NCI-H345 treated with DMSO at 0.1 percent for 48 hours (cell line): ENCODE data around the gene OR14I1.

Experiments used
- DNase-seq: peaks from one replicate; lab custom pipeline; 2025; ENCODE audit not compliant: unreplicated experiment; lab: John Stamatoyannopoulos, UW

The OR14I1 gene

DNA sequence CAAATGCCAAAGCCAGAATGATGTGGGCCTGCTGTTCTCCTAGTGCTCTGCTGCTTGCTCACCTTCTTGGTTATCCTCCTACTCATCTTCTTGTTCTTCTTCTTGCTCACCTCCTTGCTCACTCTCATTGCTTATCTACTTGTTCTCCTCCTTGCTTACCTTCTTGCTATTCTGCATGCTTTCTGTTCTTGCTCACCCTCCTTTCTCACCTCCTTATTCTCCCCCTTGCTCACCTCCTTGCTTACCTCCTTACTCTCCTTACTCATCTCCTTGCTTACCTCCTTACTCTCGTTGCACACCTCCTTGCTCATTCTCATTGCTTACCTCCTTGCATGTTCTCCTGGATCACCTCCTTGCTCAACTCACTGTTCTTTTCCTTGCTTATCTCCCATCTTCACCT is at the start of gene OR14I1:
Gene OR14I1 (minus strand): TSS at position 53 of the 400 bp plus-strand sequence.
- no peak for DNase-seq

DNA sequence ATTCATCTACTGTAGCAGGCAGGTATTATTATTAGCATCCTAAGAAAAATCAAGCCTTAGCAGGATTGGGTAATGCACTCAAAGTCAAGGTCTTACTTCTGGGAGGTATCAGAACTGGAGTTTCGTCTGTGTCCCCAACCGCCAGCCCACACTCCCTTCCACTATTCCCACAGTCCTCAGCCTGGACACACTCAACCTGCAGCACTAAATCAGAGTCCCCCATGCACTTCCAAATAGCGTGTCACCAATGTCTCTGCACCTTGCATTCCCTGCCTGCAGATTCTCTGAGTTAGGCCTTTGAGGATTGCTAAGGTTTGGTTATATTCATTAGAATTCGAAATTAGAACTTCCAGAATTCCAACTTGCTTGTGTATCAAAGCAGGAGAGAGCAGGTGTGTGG is 49.1 kb upstream of the OR14I1 start:
- DNase-seq = no peak

- no peak for DNase-seq
Measured at GRCh38 chr1:248751142-248751541, 48.6 kb upstream of the OR14I1 start.

DNA sequence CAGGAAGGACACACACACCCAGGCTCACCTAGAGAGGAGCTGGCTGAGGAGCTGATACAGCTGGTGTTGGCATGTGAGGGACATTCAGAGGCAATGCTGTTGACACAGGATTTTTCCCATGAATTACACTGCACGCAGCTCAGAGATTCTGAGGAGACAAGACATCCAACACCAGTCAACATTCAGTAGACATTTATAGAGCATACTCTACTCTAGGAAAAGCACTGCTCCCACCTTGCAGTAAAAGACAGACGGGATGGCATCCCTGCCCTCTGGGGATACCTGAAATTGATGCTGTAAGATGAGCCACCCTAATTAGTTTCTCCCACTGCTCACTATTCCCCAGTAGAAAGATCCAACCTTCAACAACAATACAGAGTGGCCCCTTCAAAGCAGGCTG is 47.9 kb upstream of the OR14I1 start:
- DNase-seq = no peak

GRCh38 chr1:248748211-248748610 is 45.6 kb upstream of the OR14I1 start:
- no peak for DNase-seq

- DNase-seq = no peak
Measured at GRCh38 chr1:248740876-248741275, 38.3 kb upstream of the OR14I1 start.

DNA sequence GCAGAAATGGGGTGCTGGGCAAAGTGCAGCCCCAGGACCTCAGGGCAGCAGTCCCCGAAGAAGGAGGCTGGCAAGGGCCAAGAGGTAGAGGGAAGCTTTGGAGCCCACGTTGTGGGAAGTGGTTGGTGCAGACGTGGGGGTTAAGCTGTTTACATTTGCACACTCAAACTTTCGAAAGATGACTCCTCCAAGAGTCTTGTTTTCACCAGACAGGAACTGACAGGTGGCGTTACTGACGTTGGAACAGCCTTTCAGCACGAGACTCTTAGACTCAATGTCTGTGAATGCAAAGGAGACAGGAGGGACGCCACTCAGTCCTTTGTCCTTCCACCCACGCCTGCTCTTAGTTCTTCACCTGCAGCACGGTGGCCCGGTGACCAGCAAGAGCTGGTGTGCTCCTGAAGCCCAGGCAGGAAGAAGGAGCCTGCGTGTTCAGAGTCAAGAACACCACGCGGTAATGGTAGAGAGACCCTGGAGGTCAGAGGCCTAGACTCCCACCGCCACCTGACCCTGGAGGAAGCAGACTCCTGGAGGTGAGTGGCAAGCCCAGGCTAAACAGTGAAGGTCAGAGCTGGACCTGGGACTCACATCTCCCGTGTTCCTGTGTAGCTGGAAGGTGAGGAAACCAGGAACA is 37.1 kb upstream of the OR14I1 start:
- no peak for DNase-seq

DNA sequence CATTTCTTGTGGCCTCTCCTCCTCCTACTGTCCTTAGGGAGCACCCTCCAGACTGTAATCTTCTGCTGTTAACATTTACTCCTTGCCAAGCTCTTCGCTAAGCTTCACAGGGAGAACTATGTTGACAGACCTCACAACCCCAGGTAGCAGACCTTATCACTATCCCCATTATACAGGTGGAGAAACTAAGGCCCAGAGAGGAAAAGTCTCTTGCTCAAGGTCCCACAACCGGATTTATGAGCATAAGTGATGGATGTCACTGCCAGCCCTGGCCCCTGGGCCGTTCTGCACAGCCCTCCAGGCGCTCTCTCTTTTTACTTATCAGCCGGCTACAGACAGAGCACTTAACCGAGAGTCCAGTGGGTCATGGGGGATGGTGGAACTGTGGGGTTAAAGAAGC is 34.9 kb upstream of the OR14I1 start:
- DNase-seq = no peak

GRCh38 chr1:248736977-248737376 is 34.4 kb upstream of the OR14I1 start:
- no peak for DNase-seq

DNA sequence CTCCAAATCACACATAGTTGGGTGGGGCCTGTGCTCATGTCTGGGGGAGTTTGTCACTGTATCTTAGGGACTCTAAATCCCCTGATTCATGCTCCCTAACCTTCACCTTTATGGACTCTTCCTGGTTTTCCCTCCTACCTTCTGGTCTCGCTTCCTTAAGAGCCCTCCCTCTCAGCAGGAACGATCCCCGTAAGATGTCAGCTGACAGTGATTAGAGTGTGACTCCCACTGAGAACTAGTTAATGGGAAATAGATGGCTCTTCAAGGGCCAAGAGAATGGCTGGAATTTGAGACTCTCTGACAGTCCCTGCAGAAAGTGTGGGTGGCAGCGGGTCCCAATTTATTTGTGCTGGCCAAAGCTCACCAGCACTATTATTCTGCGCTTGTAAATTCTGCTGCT is 31.0 kb upstream of the OR14I1 start:
- DNase-seq = no peak

DNA sequence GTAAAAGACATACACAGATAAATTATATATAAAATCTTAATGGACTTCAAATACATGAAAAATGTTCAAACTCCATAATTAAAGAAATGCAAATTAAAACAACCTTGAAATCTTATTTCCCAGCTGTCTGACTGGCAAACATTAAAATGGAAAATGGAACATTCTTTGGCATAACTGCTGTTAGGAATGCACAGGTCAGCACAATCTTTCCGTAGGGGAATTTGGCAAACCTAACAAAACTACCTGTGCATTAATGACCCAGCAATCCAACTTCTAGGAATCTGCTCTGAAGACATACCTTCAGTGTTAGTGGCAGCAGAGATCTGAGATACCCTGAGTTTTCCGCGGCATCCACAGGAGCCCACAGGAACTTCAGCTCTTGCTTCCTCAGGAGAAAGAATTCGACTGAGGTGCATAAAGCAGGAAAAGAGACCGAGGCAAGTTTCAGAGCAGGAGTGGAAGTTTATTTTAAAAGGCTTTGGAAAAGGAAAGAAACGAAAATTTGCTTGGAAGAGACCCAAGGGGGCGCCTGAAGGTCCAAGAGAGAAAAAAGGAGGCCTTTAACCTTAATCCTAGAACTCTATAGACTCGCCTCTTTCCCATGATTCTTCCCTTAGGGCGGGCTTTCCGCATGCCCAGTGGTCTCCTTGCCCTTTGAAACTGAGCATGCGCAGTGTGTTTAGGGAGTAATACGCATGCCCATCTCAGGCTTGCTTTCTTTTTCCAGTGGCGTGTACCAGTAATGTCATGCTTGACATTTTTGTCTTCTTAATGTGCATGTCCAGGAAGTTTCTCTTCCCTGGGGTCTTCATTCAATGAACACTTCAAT is 28.2 kb upstream of the OR14I1 start:
- DNase-seq = no peak

DNA sequence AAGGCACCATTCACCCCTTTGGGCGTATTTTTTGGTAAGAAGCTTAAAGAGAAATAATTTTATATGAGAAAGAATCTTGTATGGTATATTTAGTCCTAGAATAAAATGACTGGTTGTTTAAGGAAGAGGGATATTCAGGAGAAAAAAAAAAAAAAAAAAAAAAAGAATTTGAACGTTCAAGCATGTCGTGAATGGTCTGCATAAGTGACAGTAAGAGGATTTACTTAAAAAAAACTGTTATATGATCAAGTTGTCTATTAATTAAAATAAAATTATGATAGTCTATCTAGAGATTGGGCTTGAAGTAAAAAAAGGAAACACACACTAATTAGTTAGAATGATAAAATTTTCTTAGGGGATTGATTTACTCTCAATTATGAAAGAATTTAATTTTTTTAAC is 11.7 kb upstream of the OR14I1 start:
- DNase-seq = no peak

GRCh38 chr1:248710305-248710900 is 7.8 kb upstream of the OR14I1 start:
- DNase-seq = no peak

DNA sequence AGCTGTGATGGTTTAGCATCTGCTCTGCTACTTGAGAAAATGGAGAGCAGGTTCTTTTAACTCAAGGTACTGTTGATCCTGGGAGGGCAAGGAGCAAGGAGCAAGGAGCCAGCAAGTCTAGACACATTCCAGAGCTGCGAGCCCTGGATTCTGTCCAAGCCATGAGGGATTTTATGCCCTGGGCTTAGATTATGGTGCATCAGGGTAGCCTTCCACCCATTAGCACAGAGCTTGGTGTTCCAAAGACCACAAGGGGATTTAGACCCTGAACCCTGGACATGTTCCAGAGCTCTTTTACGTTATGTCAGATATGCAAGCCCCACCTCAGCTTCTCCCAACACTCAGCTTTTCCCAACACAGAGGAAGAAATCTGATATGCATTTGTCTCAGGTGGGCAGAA is 2.0 kb upstream of the OR14I1 start:
- DNase-seq = no peak

DNA sequence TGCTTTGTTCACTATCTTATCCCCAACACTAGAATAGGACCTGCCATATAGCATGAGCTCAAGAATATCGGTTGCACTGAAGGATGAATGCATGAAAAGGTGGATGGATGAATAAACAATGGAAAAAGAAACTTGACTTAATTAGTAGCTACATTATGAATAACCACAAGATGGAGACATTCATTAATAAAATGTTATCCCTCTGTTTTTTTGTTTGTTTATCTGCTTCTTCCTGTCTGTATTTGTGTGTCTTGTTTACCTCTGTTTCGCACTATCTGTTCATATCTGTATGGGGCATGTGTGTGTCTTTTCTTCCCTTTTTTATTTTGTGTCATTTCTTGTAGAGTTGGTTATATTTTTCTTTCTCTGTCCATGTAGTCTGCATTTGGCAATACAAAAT is 1.1 kb upstream of the OR14I1 start:
- DNase-seq = no peak

- DNase-seq = no peak
Measured at GRCh38 chr1:248699099-248699498, 3.5 kb downstream of the OR14I1 start.

DNA sequence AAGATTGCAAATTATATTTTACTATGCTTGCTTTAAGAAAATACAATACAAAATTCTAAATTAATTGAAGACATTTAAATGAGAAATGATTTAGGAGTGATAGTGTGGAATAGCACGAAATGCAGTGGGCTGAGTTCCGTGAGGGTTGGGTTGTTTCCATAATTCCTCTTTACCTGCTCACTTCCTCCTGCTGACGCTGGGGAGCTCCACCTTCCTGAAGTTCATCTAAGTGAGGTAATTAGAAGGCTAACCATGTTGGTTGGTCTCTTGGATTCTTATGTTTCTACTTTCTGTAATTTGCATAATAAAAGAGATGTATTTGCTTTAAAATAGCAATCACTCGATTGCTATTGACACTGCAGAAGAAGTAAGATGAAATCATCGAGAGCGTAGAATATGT is 4.7 kb downstream of the OR14I1 start:
- no peak for DNase-seq

DNA sequence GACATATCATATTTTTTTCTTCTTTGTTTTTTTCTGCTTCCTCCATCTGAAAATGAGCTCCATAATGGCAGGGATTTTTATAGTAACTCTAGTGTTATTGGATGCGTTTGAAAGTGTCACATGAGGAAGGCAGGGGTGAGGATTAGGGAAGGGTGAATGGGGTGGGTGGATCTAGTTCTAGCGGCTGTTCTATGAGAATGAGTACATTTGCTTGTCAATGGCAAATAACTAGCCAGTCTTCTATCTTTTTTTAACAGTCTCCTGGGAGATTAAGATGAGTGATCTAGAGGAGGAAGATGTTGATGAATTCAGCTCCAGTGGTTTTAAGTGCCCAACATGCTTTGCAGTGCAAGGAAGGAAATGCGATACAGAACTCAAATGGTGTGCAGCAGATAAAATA is 5.8 kb downstream of the OR14I1 start:
- DNase-seq = no peak

DNA sequence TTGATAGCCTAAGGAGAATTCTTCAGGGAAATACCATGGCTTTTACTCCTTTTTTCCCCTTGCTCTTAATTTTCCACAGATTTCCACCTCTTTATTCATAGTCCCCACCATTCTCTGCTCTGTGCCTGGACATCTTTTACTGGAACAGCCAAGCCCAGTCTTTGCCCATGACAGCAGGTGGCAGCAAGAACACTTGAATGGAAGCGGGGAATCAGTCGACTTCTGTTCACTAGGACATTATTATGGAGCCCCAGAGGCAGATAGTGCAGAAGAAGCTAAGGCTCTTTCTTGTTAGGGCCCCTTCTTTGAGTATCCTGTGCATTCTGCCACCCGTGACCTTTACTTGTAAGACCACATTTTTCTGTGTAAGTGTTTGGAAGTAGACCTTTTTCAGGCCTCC is 6.3 kb downstream of the OR14I1 start:
- DNase-seq = no peak

- DNase-seq = no peak
Measured at GRCh38 chr1:248695451-248696132, 7.0 kb downstream of the OR14I1 start.

DNA sequence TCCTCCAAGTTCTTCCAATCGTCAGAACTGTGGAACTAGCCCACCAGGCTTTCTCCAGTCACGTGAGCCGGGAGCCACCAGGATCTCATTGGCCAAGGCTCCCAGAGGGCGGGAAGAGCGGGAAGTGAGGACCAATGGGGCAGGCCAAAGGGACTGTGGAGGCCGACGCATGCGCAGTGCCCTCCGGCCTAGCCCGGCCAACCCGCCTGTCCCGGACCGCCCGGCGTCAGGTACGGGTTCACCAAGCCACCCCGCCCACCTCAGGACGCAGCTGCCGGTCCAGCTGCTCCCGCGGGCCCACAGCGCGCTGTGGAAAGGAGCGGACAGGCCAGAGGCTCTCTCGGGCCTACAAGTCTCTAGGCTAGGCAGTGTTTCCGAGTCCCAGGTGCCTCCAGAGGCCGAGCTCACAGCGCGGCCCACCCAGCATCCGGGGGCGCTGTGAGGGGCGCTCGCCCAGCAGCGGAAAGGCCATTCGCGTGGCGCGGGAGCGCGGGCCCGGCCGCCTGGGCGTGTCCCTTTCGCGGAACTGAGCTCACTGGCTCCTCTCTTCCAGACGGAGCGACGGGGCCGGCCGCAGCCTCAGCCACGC is 10.9 kb downstream of the OR14I1 start:
- DNase-seq = no peak
